IPS DF 6.9 (cell line): ENCODE data around the gene NEMP2.
"Not testable (repeated sequence)": the region's sequence is repeated elsewhere in the genome, so short reads cannot be mapped to it uniquely, and the experiment has no call there.

Experiments
- DNase-seq: peaks from one replicate; pipeline ENCODE4 v3.0.0-alpha.2; 2013; ENCODE audit warnings: low read depth, low spot score
- H3K27ac ChIP-seq: one replicate; pipeline ENCODE4 v1.5.1; 2013; ENCODE audit warnings: low read length, control low read depth
- H3K27me3 ChIP-seq: 2 replicates; pipeline ENCODE4 v1.6.1; 2013; ENCODE audit warnings: mild to moderate bottlenecking, low read length; ENCODE audit not compliant: control insufficient read depth, insufficient read depth
- H3K36me3 ChIP-seq: 2 replicates; pipeline ENCODE4 v1.6.1; 2013; ENCODE audit warnings: low read length; ENCODE audit not compliant: control insufficient read depth, insufficient read depth
- H3K4me1 ChIP-seq: 2 replicates; pipeline ENCODE4 v1.6.1; 2013; ENCODE audit warnings: low read length; ENCODE audit not compliant: control insufficient read depth, insufficient read depth
- H3K4me3 ChIP-seq: 2 replicates; pipeline ENCODE4 v1.5.1; 2013; ENCODE audit warnings: mild to moderate bottlenecking, low read length
- H3K9me3 ChIP-seq: 2 replicates; pipeline ENCODE4 v1.6.1; 2013; ENCODE audit warnings: low read length, inconsistent platforms; ENCODE audit not compliant: control insufficient read depth, insufficient read depth
- WGBS: extraction: QIAGEN DNeasy Blood & Tissue Kit; methylation state at CpG from one replicate; pipeline ENCODE4 v1.1.7; 2013; ENCODE audit warnings: mixed read lengths, missing lambda C conversion rate; ENCODE audit not compliant: insufficient read length, insufficient coverage; 5-methylcytosine and 5-hydroxymethylcytosine counted together

Gene NEMP2

GRCh38 chr2:190505696-190506095 is 28.8 kb downstream of the NEMP2 start:
- Histone ChIP-seq H3K4me1 (no peaks in the 10 kb centered on the region), H3K27ac (no peak overlapping the region), H3K4me3 (no peak overlapping the region), H3K36me3 (peaks cover 3% of the 10 kb centered on the region; the same call in 1 of the 2 replicates), H3K9me3 (no peaks in the 10 kb centered on the region), H3K27me3 (no peaks in the 10 kb centered on the region)
- no CpG with 5 or more reads among the region's 1 CpG for WGBS
- DNase-seq, result no peak

GRCh38 chr2:190504912-190505311 is 29.6 kb downstream of the NEMP2 start:
- no peak overlapping the region for H3K27ac ChIP-seq
- H3K4me3 ChIP-seq, result no peak overlapping the region
- H3K9me3 ChIP-seq, result no peaks in the 10 kb centered on the region
- no peaks in the 10 kb centered on the region for H3K27me3 ChIP-seq
- DNase-seq, result no peak
- H3K4me1 ChIP-seq, result no peaks in the 10 kb centered on the region; the same call in 1 of the 2 replicates
- peaks cover 3% of the 10 kb centered on the region; the same call in 1 of the 2 replicates for H3K36me3 ChIP-seq
- no CpG with 5 or more reads among the region's 3 CpGs for WGBS

- WGBS, result no CpG with 5 or more reads among the region's 3 CpGs
These were observed 31.4 kb downstream of the NEMP2 start for GRCh38 chr2:190503088-190503487.

GRCh38 chr2:190501702-190502407 is 32.7 kb downstream of the NEMP2 start:
- WGBS, result no CpG with 5 or more reads among the region's 3 CpGs

More at GRCh38 chr2:190503088-190503487, 31.4 kb downstream of the NEMP2 start:
- Histone ChIP-seq H3K27ac (no peak overlapping the region), H3K27me3 (no peaks in the 10 kb centered on the region), H3K4me3 (no peak overlapping the region), H3K9me3 (no peaks in the 10 kb centered on the region), H3K4me1 (no peaks in the 10 kb centered on the region; the same call in 1 of the 2 replicates), H3K36me3 (peaks cover 3% of the 10 kb centered on the region; the same call in 1 of the 2 replicates)
- no peak for DNase-seq

GRCh38 chr2:190501231-190501630 is 33.3 kb downstream of the NEMP2 start:
- Histone ChIP-seq H3K36me3 (peaks cover 3% of the 10 kb centered on the region; the same call in 1 of the 2 replicates), H3K4me3 (no peak overlapping the region)

More at GRCh38 chr2:190501702-190502407, 32.7 kb downstream of the NEMP2 start:
- no peaks in the 10 kb centered on the region for H3K27me3 ChIP-seq
- H3K27ac ChIP-seq, result no peak overlapping the region
- H3K4me1 ChIP-seq, result no peaks in the 10 kb centered on the region; the same call in 1 of the 2 replicates
- H3K36me3 ChIP-seq, result peaks cover 3% of the 10 kb centered on the region; the same call in 1 of the 2 replicates
- no peak for DNase-seq
- H3K9me3 ChIP-seq, result no peaks in the 10 kb centered on the region
- H3K4me3 ChIP-seq, result no peak overlapping the region

GRCh38 chr2:190500054-190500502 is 34.4 kb downstream of the NEMP2 start:
- Histone ChIP-seq H3K27ac (no peak overlapping the region), H3K27me3 (no peaks in the 10 kb centered on the region)
- WGBS, result no CpG with 5 or more reads among the region's 7 CpGs

More at GRCh38 chr2:190501231-190501630, 33.3 kb downstream of the NEMP2 start:
- no peak overlapping the region for H3K27ac ChIP-seq
- WGBS, result 100% methylated on average over 1 of the region's 5 CpGs
- H3K4me1 ChIP-seq, result no peaks in the 10 kb centered on the region; the same call in 1 of the 2 replicates
- no peaks in the 10 kb centered on the region for H3K9me3 ChIP-seq
- no peak for DNase-seq
- H3K27me3 ChIP-seq, result no peaks in the 10 kb centered on the region

GRCh38 chr2:190499273-190499672 is 35.2 kb downstream of the NEMP2 start:
- Histone ChIP-seq H3K27ac (no peak overlapping the region), H3K4me3 (no peak overlapping the region), H3K9me3 (no peaks in the 10 kb centered on the region), H3K36me3 (peaks cover 3% of the 10 kb centered on the region; the same call in 1 of the 2 replicates), H3K4me1 (no peaks in the 10 kb centered on the region; the same call in 1 of the 2 replicates), H3K27me3 (no peaks in the 10 kb centered on the region)
- WGBS, result no CpG with 5 or more reads among the region's 1 CpG
- DNase-seq, result no peak

More at GRCh38 chr2:190500054-190500502, 34.4 kb downstream of the NEMP2 start:
- no peak for DNase-seq
- Histone ChIP-seq H3K4me1 (no peaks in the 10 kb centered on the region; the same call in 1 of the 2 replicates), H3K36me3 (peaks cover 3% of the 10 kb centered on the region; the same call in 1 of the 2 replicates), H3K9me3 (no peaks in the 10 kb centered on the region), H3K4me3 (no peak overlapping the region)

GRCh38 chr2:190497428-190497827 is 37.1 kb downstream of the NEMP2 start:
- H3K4me1 ChIP-seq, result no peaks in the 10 kb centered on the region; the same call in 1 of the 2 replicates
- H3K9me3 ChIP-seq, result no peaks in the 10 kb centered on the region
- H3K27ac ChIP-seq, result no peak overlapping the region
- H3K36me3 ChIP-seq, result no peaks in the 10 kb centered on the region
- H3K27me3 ChIP-seq, result no peaks in the 10 kb centered on the region
- no peak overlapping the region for H3K4me3 ChIP-seq
- no peak for DNase-seq
- WGBS, result no CpG with 5 or more reads among the region's 4 CpGs

GRCh38 chr2:190494600-190495227 is 39.8 kb downstream of the NEMP2 start:
- no CpG with 5 or more reads among the region's 3 CpGs for WGBS
- H3K4me3 ChIP-seq, H3K36me3 ChIP-seq, H3K4me1 ChIP-seq, H3K27ac ChIP-seq, H3K9me3 ChIP-seq, DNase-seq, H3K27me3 ChIP-seq: not testable (repeated sequence)

GRCh38 chr2:190493095-190493494 is 41.4 kb downstream of the NEMP2 start:
- H3K27ac ChIP-seq, result no peak overlapping the region
- no peaks in the 10 kb centered on the region; the same call in 1 of the 2 replicates for H3K27me3 ChIP-seq
- 0 out of 2 replicates have a peak, but pooled peaks cover 2% of the 10 kb centered on the region for H3K4me1 ChIP-seq
- no CpG with 5 or more reads among the region's 2 CpGs for WGBS
- H3K9me3 ChIP-seq, result no peaks in the 10 kb centered on the region
- H3K36me3 ChIP-seq, result no peaks in the 10 kb centered on the region
- no peak for DNase-seq
- no peak overlapping the region for H3K4me3 ChIP-seq
